ENCODE data around the gene CAPN14. TPM values are rescaled to one million over a fixed set of nuclear protein-coding genes. Genes with fewer than 3 reads are reported as not detected.

Gene CAPN14
- total RNA-seq, 1 donor from 2014 or later = 0.14 TPM

- no peak overlapping the region for H3K9ac ChIP-seq (ENCODE audit: low read length)
- Mint-ChIP-seq H3K27ac (ENCODE audit: unreplicated experiment) (no peak overlapping the region), H3K4me3 (ENCODE audit: unreplicated experiment) (peak overlapping the region; percentile 78), H3K9me3 (ENCODE audit: unreplicated experiment) (no peaks in the 10 kb centered on the region), H3K27me3 (ENCODE audit: low read depth, unreplicated experiment) (peaks cover 61% of the 10 kb centered on the region), H3K36me3 (ENCODE audit: low read depth, unreplicated experiment) (no peaks in the 10 kb centered on the region), H3K4me1 (ENCODE audit: low read depth, unreplicated experiment) (peaks cover 3% of the 10 kb centered on the region)
- H3K36me3 ChIP-seq (ENCODE audit: insufficient read depth, low read length) = no peaks in the 10 kb centered on the region
- H3K4me2 ChIP-seq (ENCODE audit: low read length) = peak overlapping the region; percentile 88
- DNase-seq (ENCODE audit: low read depth) (no peak), FAIRE-seq (no peak)
- H2AFZ ChIP-seq (ENCODE audit: low read depth, low read length) = no peak overlapping the region
- TF ChIP-seq EZH2 (IDR thresholded peaks at IDR 0.05; ENCODE audit: insufficient read depth, low read length) = no peak
- no peak for TF ChIP-seq CTCF (IDR thresholded peaks at IDR 0.05; ENCODE audit: insufficient read depth, low read depth, low read length)
- H3K4me1 ChIP-seq (ENCODE audit: insufficient read depth, low read length) = peaks cover 2% of the 10 kb centered on the region
- H3K27ac ChIP-seq (ENCODE audit: low read depth, low read length) = no peak overlapping the region
- H3K9me3 ChIP-seq (ENCODE audit: insufficient read depth, low read depth, low read length) = no peaks in the 10 kb centered on the region
- no peaks in the 10 kb centered on the region for H4K20me1 ChIP-seq (ENCODE audit: insufficient read depth, low read length)
- H3K4me3 ChIP-seq (ENCODE audit: insufficient read depth, low read depth, low read length) = no peak overlapping the region
- peaks cover 40% of the 10 kb centered on the region for H3K27me3 ChIP-seq (ENCODE audit: insufficient read depth, low read length)
- no peaks in the 10 kb centered on the region for H3K79me2 ChIP-seq (ENCODE audit: insufficient read depth, low read length)
These were observed 80.6 kb downstream of the CAPN14 start for GRCh38 chr2:31136732-31137131.

- no peak for DNase-seq (ENCODE audit: low read depth)
- TF ChIP-seq CTCF (IDR thresholded peaks at IDR 0.05; ENCODE audit: insufficient read depth, low read depth, low read length) (no peak), EZH2 (IDR thresholded peaks at IDR 0.05; ENCODE audit: insufficient read depth, low read length) (no peak)
- H4K20me1 ChIP-seq (ENCODE audit: insufficient read depth, low read length) = no peaks in the 10 kb centered on the region
- no peak overlapping the region for H3K4me3 Mint-ChIP-seq (ENCODE audit: unreplicated experiment)
- H3K9me3 ChIP-seq (ENCODE audit: insufficient read depth, low read depth, low read length) = no peaks in the 10 kb centered on the region
- H3K4me3 ChIP-seq (ENCODE audit: insufficient read depth, low read depth, low read length) = no peak overlapping the region
- H3K4me1 ChIP-seq (ENCODE audit: insufficient read depth, low read length) = peaks cover 2% of the 10 kb centered on the region
- H3K27ac ChIP-seq (ENCODE audit: low read depth, low read length) = no peak overlapping the region
- H3K27me3 ChIP-seq (ENCODE audit: insufficient read depth, low read length) = peaks cover 40% of the 10 kb centered on the region
- no peaks in the 10 kb centered on the region for H3K79me2 ChIP-seq (ENCODE audit: insufficient read depth, low read length)
- H3K9me3 Mint-ChIP-seq (ENCODE audit: unreplicated experiment) = no peaks in the 10 kb centered on the region
- no peaks in the 10 kb centered on the region for H3K36me3 Mint-ChIP-seq (ENCODE audit: low read depth, unreplicated experiment)
- no peak for FAIRE-seq
- H3K4me2 ChIP-seq (ENCODE audit: low read length) = no peak overlapping the region
- H3K27ac Mint-ChIP-seq (ENCODE audit: unreplicated experiment) = no peak overlapping the region
- no peak overlapping the region for H2AFZ ChIP-seq (ENCODE audit: low read depth, low read length)
- peaks cover 2% of the 10 kb centered on the region for H3K4me1 Mint-ChIP-seq (ENCODE audit: low read depth, unreplicated experiment)
- peaks cover 62% of the 10 kb centered on the region for H3K27me3 Mint-ChIP-seq (ENCODE audit: low read depth, unreplicated experiment)
- no peaks in the 10 kb centered on the region for H3K36me3 ChIP-seq (ENCODE audit: insufficient read depth, low read length)
- no peak overlapping the region for H3K9ac ChIP-seq (ENCODE audit: low read length)
These were observed 81.3 kb downstream of the CAPN14 start for GRCh38 chr2:31136000-31136399.

GRCh38 chr2:31134480-31134879 lies 82.8 kb downstream of the CAPN14 start:
- peaks cover 50% of the 10 kb centered on the region for H3K27me3 Mint-ChIP-seq (ENCODE audit: low read depth, unreplicated experiment)
- no peak overlapping the region for H3K27ac Mint-ChIP-seq (ENCODE audit: unreplicated experiment)
- H3K79me2 ChIP-seq (ENCODE audit: insufficient read depth, low read length) = no peaks in the 10 kb centered on the region
- DNase-seq (ENCODE audit: low read depth) (no peak), FAIRE-seq (no peak)
- peaks cover 2% of the 10 kb centered on the region for H3K4me1 Mint-ChIP-seq (ENCODE audit: low read depth, unreplicated experiment)
- H3K36me3 Mint-ChIP-seq (ENCODE audit: low read depth, unreplicated experiment) = no peaks in the 10 kb centered on the region
- H3K9me3 Mint-ChIP-seq (ENCODE audit: unreplicated experiment) = no peaks in the 10 kb centered on the region
- no peak overlapping the region for H2AFZ ChIP-seq (ENCODE audit: low read depth, low read length)
- no peaks in the 10 kb centered on the region for H3K9me3 ChIP-seq (ENCODE audit: insufficient read depth, low read depth, low read length)
- no peak overlapping the region for H3K9ac ChIP-seq (ENCODE audit: low read length)
- H3K4me2 ChIP-seq (ENCODE audit: low read length) = no peak overlapping the region
- TF ChIP-seq CTCF (IDR thresholded peaks at IDR 0.05; ENCODE audit: insufficient read depth, low read depth, low read length) = no peak
- TF ChIP-seq EZH2 (IDR thresholded peaks at IDR 0.05; ENCODE audit: insufficient read depth, low read length) = no peak
- H3K4me3 Mint-ChIP-seq (ENCODE audit: unreplicated experiment) = no peak overlapping the region
- H3K27me3 ChIP-seq (ENCODE audit: insufficient read depth, low read length) = peaks cover 38% of the 10 kb centered on the region
- no peaks in the 10 kb centered on the region for H4K20me1 ChIP-seq (ENCODE audit: insufficient read depth, low read length)
- no peak overlapping the region for H3K27ac ChIP-seq (ENCODE audit: low read depth, low read length)
- no peaks in the 10 kb centered on the region for H3K36me3 ChIP-seq (ENCODE audit: insufficient read depth, low read length)
- H3K4me1 ChIP-seq (ENCODE audit: insufficient read depth, low read length) = peaks cover 2% of the 10 kb centered on the region
- H3K4me3 ChIP-seq (ENCODE audit: insufficient read depth, low read depth, low read length) = no peak overlapping the region

All from astrocyte (in vitro differentiated cells and primary cell).